ENCODE data around the gene SLC25A25.

The SLC25A25 gene

GRCh38 chr9:128026773-128027541, 41.1 kb upstream of the SLC25A25 start:
- Histone ChIP-seq H3K9ac (ENCODE audit: low read depth, low read length, poor library complexity) (no peak overlapping the region), H3K27me3 (ENCODE audit: control insufficient read depth in 3 of 3, insufficient read depth in 3 of 3, low read depth in 1 of 3, low read length in 3 of 3) (peaks cover 0 to 7% (median 0%) of the 10 kb centered on the region in 3 experiments), H3K4me1 (ENCODE audit: control insufficient read depth in 2 of 2, insufficient read depth in 1 of 2, low read depth in 1 of 2, low read length in 2 of 2) (peaks cover 2 to 7% of the 10 kb centered on the region in 2 donors), H2BK15ac (ENCODE audit: low read length) (no peak overlapping the region), H3K79me1 (ENCODE audit: low read depth, low read length) (no peaks in the 10 kb centered on the region), H3K4ac (ENCODE audit: low read length) (no peak overlapping the region), H3K36me3 (replicated peaks in 1 of 2; ENCODE audit: control insufficient read depth in 2 of 2, insufficient read depth in 2 of 2, low read length in 2 of 2) (no peaks in the 10 kb centered on the region), H2AFZ (ENCODE audit: low read length) (no peak overlapping the region), H2BK12ac (ENCODE audit: low read length) (no peak overlapping the region), H3K4me2 (ENCODE audit: insufficient read depth, low read length, poor library complexity, severe bottlenecking) (no peak overlapping the region), H2AK5ac (ENCODE audit: low read depth, low read length) (peak overlapping the region; percentile 15), H3K23ac (ENCODE audit: low read depth, low read length, poor library complexity) (no peak overlapping the region), H3K27ac (replicated peaks; ENCODE audit: low read length) (no peak overlapping the region), H3K4me3 (ENCODE audit: low read length in 2 of 2) (no peak overlapping the region), H3K18ac (ENCODE audit: low read length) (peak overlapping the region; percentile 81), H4K8ac (ENCODE audit: low read depth, low read length) (no peak overlapping the region), H3K14ac (ENCODE audit: low read length) (peak overlapping the region; percentile 58), H4K91ac (ENCODE audit: low read depth, low read length, poor library complexity) (no peak overlapping the region), H2BK120ac (ENCODE audit: low read depth, low read length) (no peak overlapping the region), H3K9me3 (replicated peaks in 1 of 2; ENCODE audit: control insufficient read depth in 2 of 2, insufficient read depth in 1 of 2, low read depth in 1 of 2, low read length in 2 of 2) (peaks cover 0 to 2% of the 10 kb centered on the region in 2 donors), H2BK5ac (ENCODE audit: low read length) (peak overlapping the region; percentile 26)
- no peak for DNase-seq (ENCODE audit: low spot score)
- WGBS, 2 donors (ENCODE audit: extremely low coverage in 2 of 2, insufficient read length in 2 of 2, insufficient replicate concordance in 1 of 2): no CpG with 5 or more reads among the region's 11 CpGs

- WGBS, 2 donors (ENCODE audit: extremely low coverage in 2 of 2, insufficient read length in 2 of 2, insufficient replicate concordance in 1 of 2): no CpG with 5 or more reads among the region's 4 CpGs
- H2AFZ ChIP-seq (ENCODE audit: low read length): no peak overlapping the region
- no peak overlapping the region for H4K91ac ChIP-seq (ENCODE audit: low read depth, low read length, poor library complexity)
- peaks cover 2 to 6% of the 10 kb centered on the region in 2 donors for H3K4me1 ChIP-seq (ENCODE audit: control insufficient read depth in 2 of 2, insufficient read depth in 1 of 2, low read depth in 1 of 2, low read length in 2 of 2)
- H3K9ac ChIP-seq (ENCODE audit: low read depth, low read length, poor library complexity): no peak overlapping the region
- peaks cover 0 to 3% (median 0%) of the 10 kb centered on the region in 3 experiments for H3K27me3 ChIP-seq (ENCODE audit: control insufficient read depth in 3 of 3, insufficient read depth in 3 of 3, low read depth in 1 of 3, low read length in 3 of 3)
- H3K4me3 ChIP-seq (ENCODE audit: low read length in 2 of 2): no peak overlapping the region
- no peaks in the 10 kb centered on the region for H3K79me1 ChIP-seq (ENCODE audit: low read depth, low read length)
- H3K18ac ChIP-seq (ENCODE audit: low read length): no peak overlapping the region
- H2AK5ac ChIP-seq (ENCODE audit: low read depth, low read length): no peak overlapping the region
- no peak overlapping the region for H3K23ac ChIP-seq (ENCODE audit: low read depth, low read length, poor library complexity)
- no peaks in the 10 kb centered on the region for H3K36me3 ChIP-seq (replicated peaks in 1 of 2; ENCODE audit: control insufficient read depth in 2 of 2, insufficient read depth in 2 of 2, low read length in 2 of 2)
- H3K9me3 ChIP-seq (replicated peaks in 1 of 2; ENCODE audit: control insufficient read depth in 2 of 2, insufficient read depth in 1 of 2, low read depth in 1 of 2, low read length in 2 of 2): no peaks in the 10 kb centered on the region
- H3K27ac ChIP-seq (replicated peaks; ENCODE audit: low read length): no peak overlapping the region
- no peak for DNase-seq (ENCODE audit: low spot score)
- H2BK12ac ChIP-seq (ENCODE audit: low read length): no peak overlapping the region
- H2BK120ac ChIP-seq (ENCODE audit: low read depth, low read length): no peak overlapping the region
- no peak overlapping the region for H3K4ac ChIP-seq (ENCODE audit: low read length)
- no peak overlapping the region for H3K4me2 ChIP-seq (ENCODE audit: insufficient read depth, low read length, poor library complexity, severe bottlenecking)
- H2BK5ac ChIP-seq (ENCODE audit: low read length): no peak overlapping the region
- no peak overlapping the region for H4K8ac ChIP-seq (ENCODE audit: low read depth, low read length)
- no peak overlapping the region for H3K14ac ChIP-seq (ENCODE audit: low read length)
- no peak overlapping the region for H2BK15ac ChIP-seq (ENCODE audit: low read length)
Measured at GRCh38 chr9:128027705-128028104, 40.3 kb upstream of the SLC25A25 start.

DNA sequence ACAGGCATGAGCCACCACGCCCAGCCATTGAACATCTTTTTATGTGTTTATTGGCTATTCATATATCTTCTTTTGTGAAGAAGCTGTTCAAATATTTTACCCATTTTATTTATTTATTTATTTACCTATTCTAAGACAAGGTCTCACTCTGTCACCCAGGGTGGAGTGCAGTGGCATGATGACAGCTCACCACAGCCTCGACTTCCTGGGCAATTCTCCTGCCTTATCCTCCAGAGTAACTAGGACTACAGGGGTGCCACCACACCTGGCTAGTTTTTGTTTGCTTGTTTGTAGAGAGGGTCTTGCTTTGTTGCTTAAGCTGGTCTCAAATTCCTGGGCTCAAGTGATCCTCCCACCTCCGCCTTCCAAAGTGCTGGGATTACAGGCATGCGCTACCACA, 34.4 kb upstream of the SLC25A25 start:
- Histone ChIP-seq H3K27me3 (ENCODE audit: control insufficient read depth in 3 of 3, insufficient read depth in 3 of 3, low read depth in 1 of 3, low read length in 3 of 3) (no peaks in the 10 kb centered on the region), H2BK120ac (ENCODE audit: low read depth, low read length) (no peak overlapping the region), H3K79me1 (ENCODE audit: low read depth, low read length) (no peaks in the 10 kb centered on the region), H3K14ac (ENCODE audit: low read length) (no peak overlapping the region), H3K27ac (replicated peaks; ENCODE audit: low read length) (no peak overlapping the region), H2AFZ (ENCODE audit: low read length) (no peak overlapping the region), H3K4me1 (ENCODE audit: control insufficient read depth in 2 of 2, insufficient read depth in 1 of 2, low read depth in 1 of 2, low read length in 2 of 2) (no peaks in the 10 kb centered on the region), H3K23ac (ENCODE audit: low read depth, low read length, poor library complexity) (no peak overlapping the region), H4K8ac (ENCODE audit: low read depth, low read length) (no peak overlapping the region), H3K9me3 (replicated peaks in 1 of 2; ENCODE audit: control insufficient read depth in 2 of 2, insufficient read depth in 1 of 2, low read depth in 1 of 2, low read length in 2 of 2) (no peaks in the 10 kb centered on the region), H3K4me2 (ENCODE audit: insufficient read depth, low read length, poor library complexity, severe bottlenecking) (no peak overlapping the region), H3K4me3 (ENCODE audit: low read length in 2 of 2) (no peak overlapping the region), H2BK15ac (ENCODE audit: low read length) (no peak overlapping the region), H3K18ac (ENCODE audit: low read length) (no peak overlapping the region), H4K91ac (ENCODE audit: low read depth, low read length, poor library complexity) (no peak overlapping the region), H2BK5ac (ENCODE audit: low read length) (no peak overlapping the region), H2BK12ac (ENCODE audit: low read length) (no peak overlapping the region), H3K36me3 (replicated peaks in 1 of 2; ENCODE audit: control insufficient read depth in 2 of 2, insufficient read depth in 2 of 2, low read length in 2 of 2) (no peaks in the 10 kb centered on the region), H3K4ac (ENCODE audit: low read length) (no peak overlapping the region), H3K9ac (ENCODE audit: low read depth, low read length, poor library complexity) (no peak overlapping the region), H2AK5ac (ENCODE audit: low read depth, low read length) (no peak overlapping the region)
- no peak for DNase-seq (ENCODE audit: low spot score)
- no CpG with 5 or more reads among the region's 4 CpGs for WGBS, 2 donors (ENCODE audit: extremely low coverage in 2 of 2, insufficient read length in 2 of 2, insufficient replicate concordance in 1 of 2)

DNA sequence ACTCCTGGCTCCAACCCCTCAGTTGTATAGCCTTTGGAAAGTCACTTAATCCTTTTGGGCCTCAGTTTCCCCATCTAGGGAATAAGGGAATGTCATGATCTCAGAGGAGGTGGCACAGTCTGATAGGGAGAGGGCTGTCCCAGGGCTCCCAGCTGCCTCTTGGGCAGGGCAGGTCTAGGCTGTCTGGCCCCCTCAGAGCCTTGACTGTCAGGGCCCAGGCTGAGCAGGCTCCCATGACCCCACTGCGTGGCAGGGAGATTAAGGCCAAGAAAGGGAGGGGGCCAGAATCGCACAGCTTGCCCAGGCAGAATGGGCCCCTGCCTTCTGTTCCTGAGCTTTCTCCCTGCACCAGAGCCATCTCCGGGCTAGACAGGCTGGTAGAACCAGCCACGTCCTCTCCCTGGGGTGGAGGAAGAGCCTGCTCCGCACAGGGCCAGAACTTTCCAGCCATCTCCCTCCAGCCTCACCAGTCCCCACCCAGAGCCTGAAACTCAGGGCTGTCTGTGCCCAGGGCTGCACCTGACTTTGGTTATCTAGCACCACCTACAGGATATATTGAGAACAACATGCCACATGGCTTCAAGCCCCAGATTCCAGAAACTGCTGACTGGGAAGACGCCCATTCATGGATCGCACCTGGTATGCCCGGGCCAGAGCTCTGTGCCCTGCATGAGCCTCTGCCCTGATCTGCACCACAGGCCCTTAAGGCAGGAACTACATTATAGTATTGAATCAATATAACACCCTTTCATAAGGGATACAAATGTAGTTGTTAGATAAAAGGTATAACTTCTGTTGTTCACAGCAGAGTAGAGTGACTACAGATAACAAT, 33.0 kb upstream of the SLC25A25 start:
- Histone ChIP-seq H2BK15ac (ENCODE audit: low read length) (peak overlapping the region; percentile 13), H3K4me1 (ENCODE audit: control insufficient read depth in 2 of 2, insufficient read depth in 1 of 2, low read depth in 1 of 2, low read length in 2 of 2) (no peaks in the 10 kb centered on the region), H2BK12ac (ENCODE audit: low read length) (peak overlapping the region; percentile 36), H3K18ac (ENCODE audit: low read length) (peak overlapping the region; percentile 55), H2AK5ac (ENCODE audit: low read depth, low read length) (peak overlapping the region; percentile 12), H3K23ac (ENCODE audit: low read depth, low read length, poor library complexity) (no peak overlapping the region), H3K27ac (replicated peaks; ENCODE audit: low read length) (no peak overlapping the region), H2BK5ac (ENCODE audit: low read length) (no peak overlapping the region), H3K4me3 (ENCODE audit: low read length in 2 of 2) (no peak overlapping the region), H3K9me3 (replicated peaks in 1 of 2; ENCODE audit: control insufficient read depth in 2 of 2, insufficient read depth in 1 of 2, low read depth in 1 of 2, low read length in 2 of 2) (no peaks in the 10 kb centered on the region), H3K4me2 (ENCODE audit: insufficient read depth, low read length, poor library complexity, severe bottlenecking) (no peak overlapping the region), H3K27me3 (ENCODE audit: control insufficient read depth in 3 of 3, insufficient read depth in 3 of 3, low read depth in 1 of 3, low read length in 3 of 3) (no peaks in the 10 kb centered on the region), H4K8ac (ENCODE audit: low read depth, low read length) (no peak overlapping the region), H4K91ac (ENCODE audit: low read depth, low read length, poor library complexity) (no peak overlapping the region), H3K14ac (ENCODE audit: low read length) (no peak overlapping the region), H3K36me3 (replicated peaks in 1 of 2; ENCODE audit: control insufficient read depth in 2 of 2, insufficient read depth in 2 of 2, low read length in 2 of 2) (no peaks in the 10 kb centered on the region), H2BK120ac (ENCODE audit: low read depth, low read length) (no peak overlapping the region), H3K9ac (ENCODE audit: low read depth, low read length, poor library complexity) (no peak overlapping the region), H3K4ac (ENCODE audit: low read length) (no peak overlapping the region), H2AFZ (ENCODE audit: low read length) (peak overlapping the region; percentile 70), H3K79me1 (ENCODE audit: low read depth, low read length) (no peaks in the 10 kb centered on the region)
- no CpG with 5 or more reads among the region's 8 CpGs for WGBS, 2 donors (ENCODE audit: extremely low coverage in 2 of 2, insufficient read length in 2 of 2, insufficient replicate concordance in 1 of 2)
- DNase-seq (ENCODE audit: low spot score): peak; percentile 76

All from neuronal stem cell (in vitro differentiated cells).